ENCODE data around the gene HNF1B.

GRCh38 chr17:37747222-37747621 is 2.4 kb upstream of the HNF1B start:
- TF ChIP-seq EP300 (IDR thresholded peaks at IDR 0.05; ENCODE audit: borderline replicate concordance in 1 of 2, low read depth in 1 of 2, low read length in 1 of 2) (no peak), CTCF (IDR thresholded peaks at IDR 0.05) (no peak), ZBTB33 (IDR thresholded peaks at IDR 0.05; ENCODE audit: borderline replicate concordance, low read depth) (no peak), SIN3A (IDR thresholded peaks at IDR 0.05; ENCODE audit: borderline replicate concordance, low read depth, low read length) (no peak), PBX3 (IDR thresholded peaks at IDR 0.05) (no peak), FOXM1 (IDR thresholded peaks at IDR 0.05; ENCODE audit: low read depth) (no peak), USF2 (IDR thresholded peaks at IDR 0.05; ENCODE audit: borderline replicate concordance, low read depth, low read length) (no peak), RXRA (IDR thresholded peaks at IDR 0.05; ENCODE audit: borderline replicate concordance, low read depth) (no peak), JUND (IDR thresholded peaks at IDR 0.05) (no peak), NFIC (IDR thresholded peaks at IDR 0.05; ENCODE audit: borderline replicate concordance) (no peak), EZH2phosphoT487 (IDR thresholded peaks at IDR 0.05; ENCODE audit: borderline replicate concordance, low read depth) (no peak), RAD21 (IDR thresholded peaks at IDR 0.05; ENCODE audit: low read length) (no peak), CHD2 (IDR thresholded peaks at IDR 0.05; ENCODE audit: low read length, partially characterized antibody) (no peak), RCOR1 (IDR thresholded peaks at IDR 0.05; ENCODE audit: low read length) (no peak)

All from SK-N-SH (cell line).